ENCODE results near the gene C1orf21. TPM values are rescaled to one million over a fixed set of nuclear protein-coding genes. Genes with fewer than 3 reads are reported as not detected.

The C1orf21 gene
- total RNA-seq, 1 donor from 2014 or later, result 44.6 TPM

DNA sequence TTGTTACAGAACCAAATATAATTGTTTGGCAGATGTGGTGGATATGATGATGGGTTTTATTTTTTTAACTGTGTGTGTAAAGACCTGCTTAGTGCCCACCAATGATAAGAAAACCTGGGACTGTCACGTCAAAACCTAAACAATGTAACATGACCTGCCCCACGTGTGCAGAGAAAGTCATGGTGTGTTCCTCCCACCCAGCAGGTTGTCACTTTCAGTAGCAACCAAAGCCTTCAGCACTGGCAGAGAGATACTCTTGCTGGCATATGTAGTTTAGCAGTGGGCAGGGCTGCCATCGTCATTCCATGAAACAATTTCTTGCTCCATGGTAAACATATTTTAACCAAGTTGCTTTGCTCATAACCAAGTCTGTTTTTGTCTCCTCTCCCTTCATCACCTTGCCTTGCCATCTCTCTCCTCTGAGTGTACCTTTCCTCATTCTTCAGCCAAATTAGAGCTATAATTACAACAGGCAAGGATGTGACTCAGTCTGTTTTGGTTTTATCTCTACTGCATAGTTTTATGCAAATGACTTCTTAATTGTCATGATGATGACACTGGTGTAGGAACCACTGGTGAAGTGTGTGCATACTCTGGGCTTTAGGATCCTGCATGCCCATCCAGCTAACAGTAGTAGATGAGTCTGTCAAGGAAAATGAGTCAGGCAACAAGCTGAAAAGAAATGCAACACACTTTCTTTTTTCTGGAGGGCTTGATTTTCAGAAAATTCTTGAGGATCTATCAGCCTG is 217.5 kb downstream of the C1orf21 start:
- no peaks in the 10 kb centered on the region for H3K27me3 Mint-ChIP-seq
- TF ChIP-seq, protein P1, sequence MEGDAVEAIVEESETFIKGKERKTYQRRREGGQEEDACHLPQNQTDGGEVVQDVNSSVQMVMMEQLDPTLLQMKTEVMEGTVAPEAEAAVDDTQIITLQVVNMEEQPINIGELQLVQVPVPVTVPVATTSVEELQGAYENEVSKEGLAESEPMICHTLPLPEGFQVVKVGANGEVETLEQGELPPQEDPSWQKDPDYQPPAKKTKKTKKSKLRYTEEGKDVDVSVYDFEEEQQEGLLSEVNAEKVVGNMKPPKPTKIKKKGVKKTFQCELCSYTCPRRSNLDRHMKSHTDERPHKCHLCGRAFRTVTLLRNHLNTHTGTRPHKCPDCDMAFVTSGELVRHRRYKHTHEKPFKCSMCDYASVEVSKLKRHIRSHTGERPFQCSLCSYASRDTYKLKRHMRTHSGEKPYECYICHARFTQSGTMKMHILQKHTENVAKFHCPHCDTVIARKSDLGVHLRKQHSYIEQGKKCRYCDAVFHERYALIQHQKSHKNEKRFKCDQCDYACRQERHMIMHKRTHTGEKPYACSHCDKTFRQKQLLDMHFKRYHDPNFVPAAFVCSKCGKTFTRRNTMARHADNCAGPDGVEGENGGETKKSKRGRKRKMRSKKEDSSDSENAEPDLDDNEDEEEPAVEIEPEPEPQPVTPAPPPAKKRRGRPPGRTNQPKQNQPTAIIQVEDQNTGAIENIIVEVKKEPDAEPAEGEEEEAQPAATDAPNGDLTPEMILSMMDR (conservative IDR thresholded peaks at IDR 0.05), result no peak
- DNase-seq (ENCODE audit: extremely low spot score, unreplicated experiment), result no peak
- H3K4me1 Mint-ChIP-seq (ENCODE audit: unreplicated experiment), result peaks cover 1% of the 10 kb centered on the region
- H3K27ac Mint-ChIP-seq, result no peak overlapping the region
- H3K9me3 Mint-ChIP-seq, result peaks cover under 1% of the 10 kb centered on the region
- peaks cover 8% of the 10 kb centered on the region for H3K36me3 Mint-ChIP-seq
- H3K4me3 Mint-ChIP-seq, result no peak overlapping the region

DNA sequence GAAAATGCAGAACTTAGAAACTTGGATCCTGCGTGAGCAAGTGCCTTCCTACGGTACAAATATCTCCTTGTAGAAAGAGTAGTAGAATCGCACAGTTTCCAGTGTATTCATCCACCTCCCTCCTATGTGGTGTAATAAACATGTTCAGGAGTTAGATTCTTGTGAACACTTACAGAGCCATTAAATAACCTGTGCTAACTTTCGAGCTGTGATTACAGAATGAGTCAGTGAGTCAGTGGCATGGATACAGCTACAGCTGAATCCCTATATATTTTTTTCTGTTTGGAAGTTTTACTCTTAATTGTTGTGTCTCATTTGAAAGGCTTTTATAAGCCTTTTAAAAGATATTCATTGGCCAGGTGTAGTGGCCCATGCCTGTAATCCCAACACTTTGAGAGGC is 219.1 kb downstream of the C1orf21 start:
- Mint-ChIP-seq H3K4me3 (no peak overlapping the region), H3K4me1 (ENCODE audit: unreplicated experiment) (peaks cover 10% of the 10 kb centered on the region), H3K36me3 (peaks cover 10% of the 10 kb centered on the region), H3K27me3 (no peaks in the 10 kb centered on the region), H3K9me3 (peaks cover 4% of the 10 kb centered on the region), H3K27ac (no peak overlapping the region)
- no peak for DNase-seq (ENCODE audit: extremely low spot score, unreplicated experiment)
- TF ChIP-seq, protein P1 (conservative IDR thresholded peaks at IDR 0.05), result no peak

DNA sequence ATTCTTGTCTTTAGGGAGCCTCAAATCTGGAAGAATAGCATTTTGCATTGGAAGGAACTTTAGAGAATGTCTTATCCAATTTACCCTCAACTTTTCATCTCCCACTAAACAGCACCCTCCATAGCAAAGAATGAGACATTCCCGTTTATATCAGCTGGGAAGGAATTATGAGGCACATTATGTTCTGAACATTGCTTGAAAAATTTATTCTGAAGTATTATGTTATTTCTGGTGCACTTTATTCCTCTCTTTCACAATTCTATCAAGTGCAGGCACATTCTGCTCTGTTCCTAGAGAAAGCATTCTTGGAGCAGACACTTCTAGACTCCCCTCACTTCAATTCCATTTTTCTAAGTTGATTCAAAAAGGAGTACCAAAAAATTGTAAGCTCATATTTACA is 220.0 kb downstream of the C1orf21 start:
- Mint-ChIP-seq H3K27me3 (no peaks in the 10 kb centered on the region), H3K36me3 (peaks cover 14% of the 10 kb centered on the region), H3K27ac (no peak overlapping the region)

DNA sequence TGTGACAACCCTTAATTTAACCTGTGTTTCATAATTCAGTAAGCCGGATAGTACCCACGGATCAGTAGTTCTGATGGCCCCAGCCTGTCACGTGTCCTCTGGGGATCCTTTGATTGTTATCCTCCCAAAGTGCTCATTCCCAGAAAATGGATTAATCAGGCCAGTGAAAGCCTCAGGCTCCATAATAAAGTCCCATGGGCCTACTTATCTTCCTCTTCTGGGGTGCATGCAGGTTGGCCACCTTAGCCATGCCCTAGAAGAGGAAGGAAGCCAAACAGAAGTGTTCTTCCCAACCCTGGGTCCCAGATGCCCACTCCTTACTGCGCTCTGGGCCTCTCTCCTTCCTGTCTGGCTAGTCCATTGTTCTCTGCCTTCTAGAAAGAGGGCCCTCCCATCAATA is 221.8 kb downstream of the C1orf21 start:
- no peak overlapping the region for H3K27ac Mint-ChIP-seq
- no peak for DNase-seq (ENCODE audit: extremely low spot score, unreplicated experiment)
- TF ChIP-seq, protein P1 (conservative IDR thresholded peaks at IDR 0.05), result no peak
- H3K9me3 Mint-ChIP-seq, result peaks cover 4% of the 10 kb centered on the region
- H3K4me3 Mint-ChIP-seq, result no peak overlapping the region
- peaks cover 11% of the 10 kb centered on the region for H3K36me3 Mint-ChIP-seq
- H3K27me3 Mint-ChIP-seq, result no peaks in the 10 kb centered on the region
- H3K4me1 Mint-ChIP-seq (ENCODE audit: unreplicated experiment), result peaks cover 17% of the 10 kb centered on the region

More for the DNA sequence above, 220.0 kb downstream of the C1orf21 start:
- Mint-ChIP-seq H3K9me3 (peaks cover 4% of the 10 kb centered on the region), H3K4me3 (no peak overlapping the region), H3K4me1 (ENCODE audit: unreplicated experiment) (peaks cover 17% of the 10 kb centered on the region)
- DNase-seq (ENCODE audit: extremely low spot score, unreplicated experiment), result no peak
- TF ChIP-seq, protein P1 (conservative IDR thresholded peaks at IDR 0.05), result no peak

DNA sequence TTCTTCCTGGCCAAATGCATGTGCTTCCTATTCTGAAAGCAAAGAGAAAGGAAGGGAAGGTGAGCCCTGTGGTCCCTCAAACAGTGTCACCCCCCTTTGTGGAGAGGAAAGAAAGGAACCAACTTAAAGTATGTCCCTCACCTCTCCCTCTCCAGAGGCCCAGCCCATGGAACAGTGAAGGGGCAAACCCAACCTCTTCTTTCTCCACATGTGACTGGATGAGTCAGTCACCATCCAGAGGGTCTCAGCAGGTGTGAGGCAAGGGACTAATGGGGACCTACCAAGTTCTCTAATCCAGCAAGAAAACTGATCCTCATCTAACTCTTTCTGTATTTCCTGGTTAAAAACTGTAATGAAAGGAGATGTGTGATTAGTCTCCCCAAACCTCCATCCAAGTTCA is 222.2 kb downstream of the C1orf21 start:
- H3K4me1 Mint-ChIP-seq (ENCODE audit: unreplicated experiment), result peaks cover 17% of the 10 kb centered on the region
- no peaks in the 10 kb centered on the region for H3K27me3 Mint-ChIP-seq
- H3K36me3 Mint-ChIP-seq, result peaks cover 11% of the 10 kb centered on the region
- DNase-seq (ENCODE audit: extremely low spot score, unreplicated experiment), result no peak
- TF ChIP-seq, protein P1 (conservative IDR thresholded peaks at IDR 0.05), result no peak
- no peak overlapping the region for H3K27ac Mint-ChIP-seq
- H3K9me3 Mint-ChIP-seq, result peaks cover 4% of the 10 kb centered on the region
- H3K4me3 Mint-ChIP-seq, result no peak overlapping the region
